ENCODE data around the gene SNRNP48.

Gene SNRNP48

GRCh38 chr6:7559651-7560385 is 30.2 kb upstream of the SNRNP48 start:
- DNase-seq = no peak

- DNase-seq = peak; percentile 60
Measured at GRCh38 chr6:7561153-7561964, 28.6 kb upstream of the SNRNP48 start.

- DNase-seq = no peak
Measured at GRCh38 chr6:7562769-7563168, 27.2 kb upstream of the SNRNP48 start.

GRCh38 chr6:7566107-7566506 is 23.9 kb upstream of the SNRNP48 start:
- no peak for DNase-seq

- no peak for DNase-seq
Measured at GRCh38 chr6:7566617-7567173, 23.3 kb upstream of the SNRNP48 start.

GRCh38 chr6:7568021-7568420 is 22.0 kb upstream of the SNRNP48 start:
- DNase-seq = no peak

GRCh38 chr6:7569082-7569481 is 20.9 kb upstream of the SNRNP48 start:
- no peak for DNase-seq

GRCh38 chr6:7572213-7572943 is 17.6 kb upstream of the SNRNP48 start:
- no peak for DNase-seq

- DNase-seq = no peak
Measured at GRCh38 chr6:7574500-7574899, 15.5 kb upstream of the SNRNP48 start.

GRCh38 chr6:7578516-7578915 is 11.5 kb upstream of the SNRNP48 start:
- no peak for DNase-seq

GRCh38 chr6:7578931-7579330 is 11.1 kb upstream of the SNRNP48 start:
- no peak for DNase-seq

GRCh38 chr6:7579851-7580250 is 10.1 kb upstream of the SNRNP48 start:
- DNase-seq = no peak

- DNase-seq = no peak
Measured at GRCh38 chr6:7580537-7580926, 9.5 kb upstream of the SNRNP48 start.

GRCh38 chr6:7580927-7581618 is 8.9 kb upstream of the SNRNP48 start:
- no peak for DNase-seq

GRCh38 chr6:7585287-7585930 is 4.6 kb upstream of the SNRNP48 start:
- no peak for DNase-seq

- peak; percentile 64 for DNase-seq
Measured at GRCh38 chr6:7587631-7588100, 2.3 kb upstream of the SNRNP48 start.

GRCh38 chr6:7588506-7588905 is 1.5 kb upstream of the SNRNP48 start:
- DNase-seq = no peak

- DNase-seq = no peak
Measured at GRCh38 chr6:7589221-7589620, 777 bp upstream of the SNRNP48 start.

GRCh38 chr6:7590918-7591302 is 912 bp downstream of the SNRNP48 start:
- no peak for DNase-seq

- DNase-seq = no peak
Measured at GRCh38 chr6:7591770-7592169, 1.8 kb downstream of the SNRNP48 start.

- no peak for DNase-seq
Measured at GRCh38 chr6:7593229-7593628, 3.2 kb downstream of the SNRNP48 start.

GRCh38 chr6:7594579-7595125 is 4.7 kb downstream of the SNRNP48 start:
- no peak for DNase-seq

All from islet precursor cell (in vitro differentiated cells).